ENCODE data around the gene CEP295NL. TPM values are rescaled to one million over a fixed set of nuclear protein-coding genes. Genes with fewer than 3 reads are reported as not detected.

The CEP295NL gene
- total and polyA plus RNA-seq, 11 donors = 0.23 to 3.3 (median 0.52) TPM

DNA sequence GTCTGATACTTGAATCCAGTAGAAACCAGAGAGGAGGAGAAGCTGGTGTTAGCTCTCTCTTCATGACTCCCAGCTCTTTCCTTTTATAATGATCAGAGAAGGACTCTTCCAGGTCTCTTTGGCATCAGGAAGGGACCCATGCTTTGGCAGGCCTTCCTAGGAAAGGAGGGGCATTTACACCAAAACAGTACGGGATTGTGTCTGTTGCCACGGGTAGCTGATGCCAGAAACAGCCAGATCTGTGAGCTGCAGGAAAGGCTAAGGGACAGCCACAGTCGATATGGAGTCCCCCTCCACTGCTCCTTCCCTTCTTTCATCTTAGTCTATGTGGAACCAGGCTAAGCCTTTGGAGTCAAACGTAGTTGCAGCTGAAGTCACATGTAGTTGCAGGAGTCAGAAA, 9.3 kb downstream of the CEP295NL start:
- ATAC-seq (no peak), DNase-seq (no peak)
- Histone ChIP-seq H3K36me3 (peaks cover 0 to 7% (median 0%) of the 10 kb centered on the region in 9 donors), H3K4me1 (peaks cover 8 to 89% (median 72%) of the 10 kb centered on the region in 12 donors), H3K9me3 (no peaks in the 10 kb centered on the region), H3K27me3 (no peaks in the 10 kb centered on the region), H3K4me3 (no peak overlapping the region), H3K27ac (peak overlapping the region in 1 of 12 donors; percentile 12)
- 14 to 17% (median 16%) methylated on average over 4 of the region's 4 CpGs for WGBS, 4 donors
- intact Hi-C loops (cut with DNase I) = no loop called here
- TF ChIP-seq, protein P1, sequence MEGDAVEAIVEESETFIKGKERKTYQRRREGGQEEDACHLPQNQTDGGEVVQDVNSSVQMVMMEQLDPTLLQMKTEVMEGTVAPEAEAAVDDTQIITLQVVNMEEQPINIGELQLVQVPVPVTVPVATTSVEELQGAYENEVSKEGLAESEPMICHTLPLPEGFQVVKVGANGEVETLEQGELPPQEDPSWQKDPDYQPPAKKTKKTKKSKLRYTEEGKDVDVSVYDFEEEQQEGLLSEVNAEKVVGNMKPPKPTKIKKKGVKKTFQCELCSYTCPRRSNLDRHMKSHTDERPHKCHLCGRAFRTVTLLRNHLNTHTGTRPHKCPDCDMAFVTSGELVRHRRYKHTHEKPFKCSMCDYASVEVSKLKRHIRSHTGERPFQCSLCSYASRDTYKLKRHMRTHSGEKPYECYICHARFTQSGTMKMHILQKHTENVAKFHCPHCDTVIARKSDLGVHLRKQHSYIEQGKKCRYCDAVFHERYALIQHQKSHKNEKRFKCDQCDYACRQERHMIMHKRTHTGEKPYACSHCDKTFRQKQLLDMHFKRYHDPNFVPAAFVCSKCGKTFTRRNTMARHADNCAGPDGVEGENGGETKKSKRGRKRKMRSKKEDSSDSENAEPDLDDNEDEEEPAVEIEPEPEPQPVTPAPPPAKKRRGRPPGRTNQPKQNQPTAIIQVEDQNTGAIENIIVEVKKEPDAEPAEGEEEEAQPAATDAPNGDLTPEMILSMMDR (IDR thresholded peaks at IDR 0.05) = no peak
- no peak for TF ChIP-seq POLR2A (IDR thresholded peaks at IDR 0.05)

DNA sequence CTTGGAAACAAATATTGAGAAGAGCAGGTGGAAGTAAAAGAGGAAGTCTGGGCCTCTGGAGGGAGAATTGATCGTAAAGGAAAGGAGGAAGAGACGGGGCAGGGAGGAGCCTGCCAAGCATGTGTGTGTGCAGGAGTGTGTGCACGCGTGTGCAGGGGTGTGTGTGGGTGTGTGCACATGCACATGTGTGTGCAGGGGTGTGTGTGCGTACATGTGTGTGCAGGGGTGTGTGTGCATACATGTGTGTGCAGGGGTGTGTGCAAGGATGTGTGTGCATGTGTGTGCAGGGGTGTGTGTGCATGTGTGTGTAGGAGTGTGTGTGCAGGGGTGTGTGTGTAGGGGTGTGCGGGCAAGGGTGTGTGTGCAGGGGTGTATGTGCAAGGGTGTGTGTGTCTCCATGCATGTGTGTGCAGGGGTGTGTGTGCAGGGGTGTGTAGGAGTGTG, 10.0 kb downstream of the CEP295NL start:
- TF ChIP-seq, protein P1 (IDR thresholded peaks at IDR 0.05) = no peak
- no peak for TF ChIP-seq POLR2A (IDR thresholded peaks at IDR 0.05)
- Histone ChIP-seq H3K4me3 (no peak overlapping the region), H3K36me3 (peaks cover 0 to 7% (median 0%) of the 10 kb centered on the region in 9 donors), H3K27ac (peak overlapping the region in 1 of 12 donors; percentile 86), H3K9me3 (no peaks in the 10 kb centered on the region), H3K27me3 (no peaks in the 10 kb centered on the region), H3K4me1 (peaks cover 8 to 83% (median 64%) of the 10 kb centered on the region in 12 donors)
- intact Hi-C loops (cut with DNase I) = no loop called here
- no peak for ATAC-seq
- no peak for DNase-seq
- 60 to 79% (median 68%) methylated on average over 6 of the region's 6 CpGs for WGBS, 4 donors

DNA sequence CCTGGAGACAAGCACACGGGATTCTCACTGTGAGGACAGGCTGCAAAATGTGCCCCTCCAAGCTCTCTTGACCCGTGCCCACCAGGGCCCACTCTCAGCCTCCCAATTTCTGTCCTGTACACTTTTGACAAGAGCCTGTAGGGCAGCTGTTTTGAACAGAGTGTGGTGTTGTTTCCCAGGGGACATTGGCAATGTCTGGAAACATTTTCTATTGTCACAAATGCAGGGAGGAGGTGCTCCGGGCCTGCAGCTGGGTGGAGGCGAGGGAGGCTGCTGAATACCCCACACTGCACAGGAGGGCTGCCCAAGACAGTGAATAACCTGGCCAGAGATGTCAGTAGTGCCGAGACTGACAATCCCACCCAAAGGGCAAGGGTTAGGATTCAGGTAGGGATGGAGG, 10.5 kb downstream of the CEP295NL start:
- 28 to 56% (median 36%) methylated on average over 5 of the region's 5 CpGs for WGBS, 4 donors
- ATAC-seq = no peak
- TF ChIP-seq, protein P1 (IDR thresholded peaks at IDR 0.05) = no peak
- TF ChIP-seq POLR2A (IDR thresholded peaks at IDR 0.05) = no peak
- no peak for DNase-seq
- intact Hi-C loops (cut with DNase I) = no loop called here
- Histone ChIP-seq H3K27ac (peak overlapping the region in 8 of 12 donors; percentile 7 to 86 (median 30)), H3K4me1 (peaks cover 8 to 78% (median 62%) of the 10 kb centered on the region in 12 donors), H3K4me3 (no peak overlapping the region), H3K36me3 (peaks cover 0 to 7% (median 0%) of the 10 kb centered on the region in 9 donors), H3K27me3 (no peaks in the 10 kb centered on the region), H3K9me3 (no peaks in the 10 kb centered on the region)

DNA sequence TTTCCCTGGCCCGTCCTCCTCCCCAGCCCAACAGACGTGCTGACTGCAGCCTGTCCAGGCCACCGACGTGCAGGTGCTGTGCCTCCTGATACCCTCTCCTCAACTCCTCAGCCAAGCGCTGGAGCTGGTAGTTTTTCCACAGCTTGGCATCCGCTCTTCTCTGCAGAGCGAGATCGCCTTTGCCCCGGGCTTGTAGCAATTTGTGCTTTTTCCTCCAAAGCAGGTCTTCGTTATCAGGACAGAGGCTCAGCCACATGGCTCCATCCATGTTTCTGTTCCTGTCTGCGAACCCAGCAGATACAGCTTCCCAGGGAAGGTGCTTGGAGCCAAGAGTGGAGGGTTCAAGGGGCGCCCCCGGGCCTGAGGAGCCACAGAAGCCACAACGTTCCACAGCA, 10.9 kb downstream of the CEP295NL start:
- peaks cover 0 to 7% (median 0%) of the 10 kb centered on the region in 9 donors for H3K36me3 ChIP-seq
- DNase-seq (no peak), ATAC-seq (no peak)
- peaks cover 8 to 74% (median 58%) of the 10 kb centered on the region in 12 donors for H3K4me1 ChIP-seq
- TF ChIP-seq, protein P1 (IDR thresholded peaks at IDR 0.05) = no peak
- no peak for TF ChIP-seq POLR2A (IDR thresholded peaks at IDR 0.05)
- peak overlapping the region in 8 of 12 donors; percentile 3 to 86 (median 30) for H3K27ac ChIP-seq
- no peaks in the 10 kb centered on the region for H3K27me3 ChIP-seq
- H3K4me3 ChIP-seq = no peak overlapping the region
- WGBS, 4 donors = 78 to 86% (median 81%) methylated on average over 13 to 14 of the region's 14 CpGs
- intact Hi-C loops (cut with DNase I) = no loop called here
- H3K9me3 ChIP-seq = no peaks in the 10 kb centered on the region
